ENCODE results near the gene PHACTR3.

The PHACTR3 gene

GRCh38 chr20:59574308-59574707 lies 30.0 kb upstream of the PHACTR3 start:
- Histone ChIP-seq H3K36me3 (ENCODE audit: control insufficient read depth in 5 of 5, insufficient read depth in 5 of 5, low read length in 5 of 5) (no peaks in the 10 kb centered on the region), H3K9me3 (ENCODE audit: control insufficient read depth in 5 of 5, low read length in 5 of 5) (no peaks in the 10 kb centered on the region), H3K4me3 (ENCODE audit: low read depth in 1 of 5, low read length in 5 of 5) (no peak overlapping the region), H3K27ac (ENCODE audit: low read depth, low read length) (no peak overlapping the region), H3K27me3 (ENCODE audit: control insufficient read depth in 5 of 5, insufficient read depth in 4 of 5, low read length in 5 of 5) (peaks cover 12 to 48% (median 44%) of the 10 kb centered on the region in 5 donors), H3K4me1 (ENCODE audit: control insufficient read depth in 5 of 5, insufficient read depth in 5 of 5, low read length in 5 of 5) (peaks cover 0 to 24% (median 17%) of the 10 kb centered on the region in 5 donors), H3K9ac (ENCODE audit: low read length in 5 of 5) (no peak overlapping the region)

- Histone ChIP-seq H3K4me1 (ENCODE audit: control insufficient read depth in 5 of 5, insufficient read depth in 5 of 5, low read length in 5 of 5) (peaks cover 0 to 31% (median 21%) of the 10 kb centered on the region in 5 donors), H3K27me3 (ENCODE audit: control insufficient read depth in 5 of 5, insufficient read depth in 4 of 5, low read length in 5 of 5) (peaks cover 19 to 57% (median 50%) of the 10 kb centered on the region in 5 donors), H3K9me3 (ENCODE audit: control insufficient read depth in 5 of 5, low read length in 5 of 5) (no peaks in the 10 kb centered on the region), H3K36me3 (ENCODE audit: control insufficient read depth in 5 of 5, insufficient read depth in 5 of 5, low read length in 5 of 5) (no peaks in the 10 kb centered on the region), H3K9ac (ENCODE audit: low read length in 5 of 5) (no peak overlapping the region), H3K27ac (ENCODE audit: low read depth, low read length) (no peak overlapping the region), H3K4me3 (ENCODE audit: low read depth in 1 of 5, low read length in 5 of 5) (no peak overlapping the region)
Measured at GRCh38 chr20:59575216-59575615, 29.1 kb upstream of the PHACTR3 start.

GRCh38 chr20:59575653-59576052 lies 28.7 kb upstream of the PHACTR3 start:
- no peaks in the 10 kb centered on the region for H3K36me3 ChIP-seq (ENCODE audit: control insufficient read depth in 5 of 5, insufficient read depth in 5 of 5, low read length in 5 of 5)
- H3K9ac ChIP-seq (ENCODE audit: low read length in 5 of 5): no peak overlapping the region
- H3K4me3 ChIP-seq (ENCODE audit: low read depth in 1 of 5, low read length in 5 of 5): no peak overlapping the region
- H3K4me1 ChIP-seq (ENCODE audit: control insufficient read depth in 5 of 5, insufficient read depth in 5 of 5, low read length in 5 of 5): peaks cover 0 to 34% (median 25%) of the 10 kb centered on the region in 5 donors
- no peaks in the 10 kb centered on the region for H3K9me3 ChIP-seq (ENCODE audit: control insufficient read depth in 5 of 5, low read length in 5 of 5)
- H3K27me3 ChIP-seq (ENCODE audit: control insufficient read depth in 5 of 5, insufficient read depth in 4 of 5, low read length in 5 of 5): peaks cover 19 to 57% (median 50%) of the 10 kb centered on the region in 5 donors
- H3K27ac ChIP-seq (ENCODE audit: low read depth, low read length): no peak overlapping the region

GRCh38 chr20:59576216-59576953 lies 28.0 kb upstream of the PHACTR3 start:
- no peak overlapping the region for H3K27ac ChIP-seq (ENCODE audit: low read depth, low read length)
- peaks cover 0 to 41% (median 32%) of the 10 kb centered on the region in 5 donors for H3K4me1 ChIP-seq (ENCODE audit: control insufficient read depth in 5 of 5, insufficient read depth in 5 of 5, low read length in 5 of 5)
- H3K9me3 ChIP-seq (ENCODE audit: control insufficient read depth in 5 of 5, low read length in 5 of 5): no peaks in the 10 kb centered on the region
- no peak overlapping the region for H3K9ac ChIP-seq (ENCODE audit: low read length in 5 of 5)
- peaks cover 23 to 62% (median 51%) of the 10 kb centered on the region in 5 donors for H3K27me3 ChIP-seq (ENCODE audit: control insufficient read depth in 5 of 5, insufficient read depth in 4 of 5, low read length in 5 of 5)
- no peaks in the 10 kb centered on the region for H3K36me3 ChIP-seq (ENCODE audit: control insufficient read depth in 5 of 5, insufficient read depth in 5 of 5, low read length in 5 of 5)
- H3K4me3 ChIP-seq (ENCODE audit: low read depth in 1 of 5, low read length in 5 of 5): no peak overlapping the region

- Histone ChIP-seq H3K27me3 (ENCODE audit: control insufficient read depth in 5 of 5, insufficient read depth in 4 of 5, low read length in 5 of 5) (peaks cover 24 to 62% (median 51%) of the 10 kb centered on the region in 5 donors), H3K9ac (ENCODE audit: low read length in 5 of 5) (no peak overlapping the region), H3K4me3 (ENCODE audit: low read depth in 1 of 5, low read length in 5 of 5) (peak overlapping the region in 1 of 5 donors; percentile 15)
Measured at GRCh38 chr20:59577037-59577808, 27.1 kb upstream of the PHACTR3 start.

GRCh38 chr20:59577809-59578435 lies 26.4 kb upstream of the PHACTR3 start:
- H3K9me3 ChIP-seq (ENCODE audit: control insufficient read depth in 5 of 5, low read length in 5 of 5): no peaks in the 10 kb centered on the region
- H3K36me3 ChIP-seq (ENCODE audit: control insufficient read depth in 5 of 5, insufficient read depth in 5 of 5, low read length in 5 of 5): no peaks in the 10 kb centered on the region
- H3K9ac ChIP-seq (ENCODE audit: low read length in 5 of 5): no peak overlapping the region
- no peak overlapping the region for H3K4me3 ChIP-seq (ENCODE audit: low read depth in 1 of 5, low read length in 5 of 5)
- peaks cover 26 to 63% (median 52%) of the 10 kb centered on the region in 5 donors for H3K27me3 ChIP-seq (ENCODE audit: control insufficient read depth in 5 of 5, insufficient read depth in 4 of 5, low read length in 5 of 5)
- H3K4me1 ChIP-seq (ENCODE audit: control insufficient read depth in 5 of 5, insufficient read depth in 5 of 5, low read length in 5 of 5): peaks cover 0 to 44% (median 28%) of the 10 kb centered on the region in 5 donors
- H3K27ac ChIP-seq (ENCODE audit: low read depth, low read length): no peak overlapping the region

More at GRCh38 chr20:59577037-59577808, 27.1 kb upstream of the PHACTR3 start:
- H3K9me3 ChIP-seq (ENCODE audit: control insufficient read depth in 5 of 5, low read length in 5 of 5): no peaks in the 10 kb centered on the region
- no peaks in the 10 kb centered on the region for H3K36me3 ChIP-seq (ENCODE audit: control insufficient read depth in 5 of 5, insufficient read depth in 5 of 5, low read length in 5 of 5)
- H3K4me1 ChIP-seq (ENCODE audit: control insufficient read depth in 5 of 5, insufficient read depth in 5 of 5, low read length in 5 of 5): peaks cover 0 to 38% (median 26%) of the 10 kb centered on the region in 5 donors
- H3K27ac ChIP-seq (ENCODE audit: low read depth, low read length): no peak overlapping the region

GRCh38 chr20:59578436-59579403 lies 25.6 kb upstream of the PHACTR3 start:
- H3K4me3 ChIP-seq (ENCODE audit: low read depth in 1 of 5, low read length in 5 of 5): no peak overlapping the region
- H3K4me1 ChIP-seq (ENCODE audit: control insufficient read depth in 5 of 5, insufficient read depth in 5 of 5, low read length in 5 of 5): peaks cover 3 to 50% (median 36%) of the 10 kb centered on the region in 5 donors
- peaks cover 26 to 62% (median 48%) of the 10 kb centered on the region in 5 donors for H3K27me3 ChIP-seq (ENCODE audit: control insufficient read depth in 5 of 5, insufficient read depth in 4 of 5, low read length in 5 of 5)
- no peak overlapping the region for H3K27ac ChIP-seq (ENCODE audit: low read depth, low read length)
- H3K9me3 ChIP-seq (ENCODE audit: control insufficient read depth in 5 of 5, low read length in 5 of 5): no peaks in the 10 kb centered on the region
- H3K9ac ChIP-seq (ENCODE audit: low read length in 5 of 5): no peak overlapping the region
- H3K36me3 ChIP-seq (ENCODE audit: control insufficient read depth in 5 of 5, insufficient read depth in 5 of 5, low read length in 5 of 5): no peaks in the 10 kb centered on the region

- no peak overlapping the region for H3K9ac ChIP-seq (ENCODE audit: low read length in 5 of 5)
- no peak overlapping the region for H3K27ac ChIP-seq (ENCODE audit: low read depth, low read length)
- no peaks in the 10 kb centered on the region for H3K9me3 ChIP-seq (ENCODE audit: control insufficient read depth in 5 of 5, low read length in 5 of 5)
- peaks cover 3 to 55% (median 37%) of the 10 kb centered on the region in 5 donors for H3K4me1 ChIP-seq (ENCODE audit: control insufficient read depth in 5 of 5, insufficient read depth in 5 of 5, low read length in 5 of 5)
- H3K27me3 ChIP-seq (ENCODE audit: control insufficient read depth in 5 of 5, insufficient read depth in 4 of 5, low read length in 5 of 5): peaks cover 26 to 55% (median 48%) of the 10 kb centered on the region in 5 donors
- H3K36me3 ChIP-seq (ENCODE audit: control insufficient read depth in 5 of 5, insufficient read depth in 5 of 5, low read length in 5 of 5): no peaks in the 10 kb centered on the region
- no peak overlapping the region for H3K4me3 ChIP-seq (ENCODE audit: low read depth in 1 of 5, low read length in 5 of 5)
Measured at GRCh38 chr20:59579404-59580145, 24.8 kb upstream of the PHACTR3 start.

Data from subcutaneous abdominal adipose tissue (tissue), 5 donors.